ENCODE measurements around the gene ROR1.

- TF ChIP-seq POLR2A (IDR thresholded peaks at IDR 0.05) (no peak), CTCF (IDR thresholded peaks at IDR 0.05) (no peak)
Observed at GRCh38 chr1:63829349-63830327, 55.8 kb downstream of the ROR1 start.

Data from right lobe of liver (tissue), 4 donors.